SK-N-MC (cell line): ENCODE results near the gene ZNF81.

Experiments used
- EZH2 ChIP-seq: fragments of 200-600 bp; sonication (generic); IDR thresholded peaks from one replicate; pipeline ENCODE4 v1.6.1; 2017; ENCODE audit warnings: antibody characterized with exemption
- FOXP2 ChIP-seq: optimal IDR thresholded peaks from 2 replicates; pipeline ENCODE3; 2011; ENCODE audit warnings: mild to moderate bottlenecking, moderate library complexity; ENCODE audit not compliant: insufficient read depth; ENCODE audit errors: extremely low read length, control extremely low read depth
- POLR2AphosphoS5 ChIP-seq: IDR thresholded peaks from 2 replicates; pipeline ENCODE4 v1.6.1; 2012; ENCODE audit warnings: mild to moderate bottlenecking, low read depth, low read length, borderline replicate concordance

GRCh38 chrX:47838361-47838760, 1.7 kb downstream of the ZNF81 start:
- TF ChIP-seq POLR2AphosphoS5 (no peak), EZH2 (no peak), FOXP2 (no peak)
